Medulla oblongata (tissue), 1 donor: Measurements from ENCODE around the gene ANO9.
A peak's percentile ranks its signal among the peaks of the same experiment; 100 is the strongest.

ENCODE experiments used
- DNase-seq: peaks from one replicate; pipeline ENCODE4 v3.0.0-alpha.2; 2015; ENCODE audit errors: extremely low spot score

Gene ANO9

DNA sequence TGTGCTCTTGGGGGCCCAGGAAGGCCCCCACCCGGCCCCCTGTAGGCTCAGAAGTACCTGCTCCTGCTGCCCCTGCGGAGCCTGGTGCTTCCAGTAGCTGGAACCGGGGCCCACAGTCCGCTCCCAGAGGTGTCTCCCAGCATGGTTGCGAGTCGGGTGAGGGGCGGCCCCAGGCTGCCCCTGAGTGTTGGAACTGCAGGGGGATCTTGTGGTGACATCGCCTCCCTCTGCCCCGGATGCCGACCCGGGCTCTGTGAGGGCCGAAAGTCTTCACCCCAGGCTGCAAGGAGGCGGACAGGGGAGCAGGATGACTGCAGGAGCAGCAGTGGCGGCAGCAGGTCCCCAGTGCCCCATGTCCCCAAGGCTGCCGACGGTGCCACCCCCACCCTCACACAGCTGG is 57.3 kb downstream of the ANO9 start:
- DNase-seq = no peak

DNA sequence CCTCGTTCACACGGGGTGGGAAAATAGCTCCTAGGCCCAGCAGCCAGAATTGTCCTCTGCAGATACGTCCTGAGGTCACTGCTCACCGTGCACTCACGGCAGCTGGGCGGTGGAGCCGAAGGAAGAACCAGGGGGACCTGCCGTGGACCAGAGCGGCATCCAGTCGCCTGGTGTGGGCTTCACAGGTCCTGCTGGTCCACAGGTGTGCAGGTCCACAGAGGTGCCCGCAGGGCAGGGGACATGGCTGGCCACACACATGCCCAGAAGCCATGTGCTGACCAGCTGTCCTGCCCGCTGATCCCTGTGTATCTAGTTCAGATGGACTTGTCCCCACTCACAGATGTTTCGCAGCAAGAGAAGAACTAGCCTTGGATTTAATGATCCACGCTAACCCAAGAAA is 58.4 kb downstream of the ANO9 start:
- DNase-seq = no peak

DNA sequence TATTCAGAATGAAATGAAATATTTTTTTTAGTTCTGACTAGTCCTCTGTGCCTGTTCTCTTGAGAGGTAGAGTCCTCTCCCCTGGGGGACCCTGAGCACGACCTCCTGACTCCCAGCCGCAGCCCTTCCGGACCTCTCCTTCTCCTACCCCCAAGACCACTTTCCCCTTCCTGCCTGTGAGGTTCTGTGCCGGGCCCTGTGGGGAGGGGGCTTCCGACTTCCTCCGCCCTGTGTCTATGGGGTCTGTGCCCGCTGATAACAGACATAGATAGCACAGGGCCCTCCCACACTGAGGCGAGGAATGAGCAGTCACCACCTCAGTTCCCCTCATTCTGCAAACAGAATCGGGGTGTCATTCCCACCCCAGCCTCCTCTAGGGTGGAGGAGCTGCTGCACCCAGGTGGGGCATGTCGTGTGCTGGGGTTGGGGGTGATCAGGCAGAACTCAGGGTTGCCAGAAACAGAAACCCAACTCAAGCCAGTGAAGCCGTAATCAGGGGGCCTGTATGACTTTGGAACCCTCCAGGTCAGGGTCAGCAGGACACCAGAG is 59.7 kb downstream of the ANO9 start:
- no peak for DNase-seq

DNA sequence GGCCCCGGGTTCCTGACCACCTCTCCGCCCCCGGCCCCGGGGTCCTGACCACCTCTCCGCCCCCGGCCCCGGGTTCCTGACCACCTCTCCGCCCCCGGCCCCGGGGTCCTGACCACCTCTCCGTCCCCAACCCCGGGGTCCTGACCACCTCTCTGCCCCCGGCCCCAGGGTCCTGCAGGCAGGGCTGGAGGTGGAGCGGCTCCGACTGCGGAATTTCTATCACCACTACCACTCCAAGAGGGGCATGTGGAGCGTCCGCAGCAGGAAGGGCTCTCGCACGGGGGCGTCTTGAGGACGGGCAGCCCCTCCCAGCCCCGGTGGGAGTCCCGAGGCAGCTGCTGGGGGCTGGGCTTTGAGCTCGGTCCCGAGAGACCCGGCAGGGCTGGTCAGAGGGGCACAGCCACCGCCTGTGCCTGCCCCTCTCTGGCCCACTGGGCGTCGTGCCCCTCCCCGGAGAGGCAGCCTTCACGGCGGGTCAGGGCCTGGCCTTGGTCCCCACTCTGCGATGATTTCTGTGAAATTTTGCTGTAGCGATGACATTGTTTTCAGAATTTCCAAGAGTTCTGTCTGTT is 60.2 kb downstream of the ANO9 start:
- no peak for DNase-seq

DNA sequence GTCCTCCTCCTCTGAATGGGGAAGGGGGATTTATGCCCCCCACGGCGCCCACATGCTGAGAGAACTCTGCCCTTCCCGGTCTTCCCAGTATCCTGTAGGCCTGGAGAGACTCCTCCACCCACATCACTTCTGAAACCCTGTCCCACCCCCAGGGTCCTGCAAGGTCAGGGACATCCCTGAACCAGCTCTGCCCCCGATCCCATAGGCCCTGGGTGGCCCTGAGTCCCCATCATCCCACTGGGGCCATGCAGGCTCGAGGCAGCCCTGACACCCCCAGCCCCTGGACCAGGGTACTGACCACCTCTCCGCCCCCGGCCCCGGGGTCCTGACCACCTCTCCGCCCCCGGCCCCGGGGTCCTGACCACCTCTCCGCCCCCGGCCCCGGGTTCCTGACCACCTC is 60.8 kb downstream of the ANO9 start:
- no peak for DNase-seq

DNA sequence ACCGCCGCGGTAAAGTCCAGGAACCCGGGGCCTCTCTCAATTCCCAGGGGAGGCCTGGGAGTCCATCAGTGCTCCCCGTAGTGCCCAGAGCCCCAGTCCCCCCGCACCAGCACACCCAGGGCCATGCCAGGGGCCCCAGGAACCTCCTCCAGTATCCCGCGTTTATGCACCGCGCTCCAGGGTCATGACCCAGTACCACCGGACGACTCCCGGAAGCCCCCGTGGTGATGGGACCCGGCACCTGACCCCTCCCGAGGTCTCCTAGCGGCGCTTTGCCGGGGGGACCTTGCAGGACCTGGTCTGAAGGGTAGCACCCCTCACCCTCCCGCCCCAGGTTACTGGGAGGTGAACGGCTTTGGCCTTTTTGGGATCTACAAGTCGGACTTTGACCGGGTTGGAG is 61.3 kb downstream of the ANO9 start:
- no peak for DNase-seq

DNA sequence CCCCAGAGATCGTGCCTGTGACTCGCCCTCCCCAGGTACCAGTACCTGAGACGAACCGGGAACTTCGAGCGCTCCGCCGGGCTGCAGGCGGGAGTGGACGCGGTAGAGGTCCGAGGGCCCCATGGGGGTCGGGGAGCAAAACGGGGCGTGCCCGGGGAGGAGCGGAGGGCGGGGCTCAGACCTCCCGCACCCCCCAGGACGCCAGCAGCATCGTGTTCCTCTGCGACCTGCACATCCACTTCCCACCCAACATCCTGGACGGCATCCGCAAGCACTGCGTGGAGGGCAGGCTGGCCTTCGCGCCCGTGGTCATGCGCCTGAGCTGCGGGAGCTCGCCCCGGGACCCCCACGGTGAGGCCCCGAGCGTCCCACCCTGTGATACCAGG is 61.7 kb downstream of the ANO9 start:
- no peak for DNase-seq

DNA sequence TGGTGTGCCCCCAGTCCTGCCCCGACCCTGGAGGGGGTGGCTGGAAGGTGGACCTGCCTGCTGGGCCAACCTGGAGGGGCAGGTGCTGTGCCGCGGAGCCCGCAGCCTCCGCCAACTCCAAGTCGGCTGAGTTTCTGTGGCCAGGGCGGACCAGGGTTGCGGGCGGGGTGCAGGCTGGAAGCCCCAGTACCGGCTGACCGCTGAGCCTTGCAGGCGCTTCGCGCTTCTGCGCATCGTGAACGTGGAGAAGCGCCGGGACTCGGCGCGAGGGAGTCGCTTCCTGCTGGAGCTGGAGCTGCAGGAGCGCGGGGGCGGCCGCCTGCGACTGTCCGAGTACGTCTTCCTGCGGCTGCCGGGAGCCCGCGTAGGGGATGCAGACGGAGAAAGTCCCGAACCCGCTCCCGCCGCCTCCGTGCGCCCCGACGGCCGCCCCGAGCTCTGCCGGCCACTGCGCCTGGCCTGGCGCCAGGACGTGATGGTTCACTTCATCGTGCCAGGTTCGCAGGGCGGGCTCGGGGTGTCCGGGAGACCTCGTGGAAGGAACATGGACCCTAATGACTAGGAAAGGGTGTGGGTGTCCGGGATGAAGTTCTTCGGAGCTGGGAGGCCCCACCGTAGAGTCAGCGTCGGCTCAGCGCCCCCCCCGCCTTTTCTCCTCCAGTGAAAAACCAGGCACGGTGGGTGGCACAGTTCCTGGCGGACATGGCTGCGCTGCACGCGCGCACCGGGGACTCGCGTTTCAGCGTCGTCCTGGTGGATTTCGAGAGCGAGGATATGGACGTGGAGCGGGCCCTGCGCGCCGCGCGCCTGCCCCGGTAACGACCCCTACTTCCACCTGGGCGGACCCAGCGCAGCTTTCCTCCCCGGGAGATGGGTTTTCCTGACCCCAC is 62.4 kb downstream of the ANO9 start:
- DNase-seq = no peak

DNA sequence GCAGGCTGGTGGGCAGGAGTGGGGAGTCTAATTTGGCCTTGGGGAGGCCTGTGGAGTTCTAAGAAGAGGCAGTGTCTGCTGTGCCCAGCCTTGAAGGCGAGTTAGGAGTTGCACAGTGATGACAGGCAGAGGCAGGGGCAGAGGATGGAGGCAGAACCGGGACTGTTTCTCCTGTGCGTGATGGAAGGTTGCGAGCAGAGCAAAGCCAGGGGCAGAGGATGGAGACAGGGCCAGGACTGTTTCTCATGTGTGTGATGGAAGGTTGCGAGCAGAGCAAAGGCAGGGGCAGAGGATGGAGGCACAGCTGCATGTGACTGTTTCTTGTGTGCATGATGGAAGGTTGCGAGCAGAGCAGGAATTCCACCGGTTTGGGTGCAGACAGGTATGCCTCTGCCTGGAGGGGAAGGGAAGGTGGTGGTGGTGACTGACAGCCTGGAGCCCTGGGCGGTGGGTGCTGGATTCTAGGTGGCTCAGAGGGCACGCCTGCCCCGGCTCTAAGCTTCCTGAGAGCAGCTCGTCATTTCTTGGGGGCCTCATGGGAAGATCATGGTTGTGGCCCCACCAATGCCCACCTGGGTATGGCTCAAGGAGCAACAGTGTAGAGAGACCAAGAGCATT is 63.8 kb downstream of the ANO9 start:
- no peak for DNase-seq

DNA sequence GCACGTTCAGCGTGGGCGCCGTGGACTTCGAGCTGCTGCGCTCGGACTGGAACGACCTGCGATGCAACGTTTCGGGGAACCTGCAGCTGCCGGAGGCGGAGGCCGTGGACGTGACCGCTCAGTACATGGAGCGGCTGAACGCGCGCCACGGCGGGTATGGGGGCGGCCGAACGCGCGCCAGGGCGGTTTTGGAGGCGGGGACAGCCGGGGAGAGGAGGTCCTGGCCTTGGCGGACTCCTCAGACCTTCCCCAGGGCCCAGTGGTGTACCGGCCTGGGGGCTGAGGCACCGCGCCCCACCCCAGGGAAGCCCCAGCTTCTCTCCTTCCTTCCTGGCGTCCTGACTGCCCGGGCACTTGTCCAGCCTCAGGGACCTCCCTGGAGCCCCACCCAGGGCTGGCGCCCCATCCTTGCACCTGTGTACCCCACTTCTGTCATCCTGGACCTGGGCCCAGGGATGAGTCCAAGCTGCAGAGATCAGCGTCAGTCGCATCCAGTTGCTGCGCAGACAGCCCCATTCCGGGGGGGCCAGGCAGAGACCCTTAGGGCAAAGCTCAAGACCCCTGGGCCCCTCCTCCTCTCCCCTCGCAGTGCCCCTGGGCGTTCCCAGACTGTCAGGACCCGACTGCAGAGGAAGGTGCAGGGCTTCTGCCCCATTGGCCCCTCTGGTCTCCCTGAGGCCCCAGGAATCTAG is 64.5 kb downstream of the ANO9 start:
- DNase-seq = no peak

DNA sequence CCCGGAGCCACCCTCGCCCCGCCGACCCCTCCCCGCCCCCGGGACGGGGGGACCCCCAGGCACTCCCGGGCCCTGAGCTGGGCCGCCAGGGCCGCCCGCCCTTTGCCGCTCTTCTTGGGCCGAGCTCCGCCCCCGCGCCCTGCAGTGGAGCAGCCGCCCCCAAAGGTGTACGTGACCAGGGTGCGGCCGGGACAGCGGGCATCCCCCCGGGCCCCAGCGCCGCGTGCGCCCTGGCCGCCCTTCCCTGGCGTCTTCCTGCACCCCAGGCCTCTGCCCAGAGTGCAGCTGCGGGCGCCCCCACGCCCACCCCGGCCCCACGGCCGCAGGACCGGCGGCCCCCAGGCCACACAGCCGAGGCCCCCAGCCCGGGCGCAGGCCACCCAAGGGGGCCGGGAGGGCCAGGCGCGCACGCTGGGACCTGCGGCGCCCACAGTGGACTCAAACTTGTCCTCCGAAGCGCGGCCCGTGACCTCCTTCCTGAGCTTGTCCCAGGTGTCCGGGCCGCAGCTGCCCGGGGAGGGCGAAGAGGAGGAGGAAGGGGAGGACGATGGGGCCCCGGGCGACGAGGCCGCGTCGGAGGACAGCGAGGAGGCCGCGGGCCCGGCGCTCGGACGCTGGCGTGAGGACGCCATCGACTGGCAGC is 65.2 kb downstream of the ANO9 start:
- no peak for DNase-seq

DNA sequence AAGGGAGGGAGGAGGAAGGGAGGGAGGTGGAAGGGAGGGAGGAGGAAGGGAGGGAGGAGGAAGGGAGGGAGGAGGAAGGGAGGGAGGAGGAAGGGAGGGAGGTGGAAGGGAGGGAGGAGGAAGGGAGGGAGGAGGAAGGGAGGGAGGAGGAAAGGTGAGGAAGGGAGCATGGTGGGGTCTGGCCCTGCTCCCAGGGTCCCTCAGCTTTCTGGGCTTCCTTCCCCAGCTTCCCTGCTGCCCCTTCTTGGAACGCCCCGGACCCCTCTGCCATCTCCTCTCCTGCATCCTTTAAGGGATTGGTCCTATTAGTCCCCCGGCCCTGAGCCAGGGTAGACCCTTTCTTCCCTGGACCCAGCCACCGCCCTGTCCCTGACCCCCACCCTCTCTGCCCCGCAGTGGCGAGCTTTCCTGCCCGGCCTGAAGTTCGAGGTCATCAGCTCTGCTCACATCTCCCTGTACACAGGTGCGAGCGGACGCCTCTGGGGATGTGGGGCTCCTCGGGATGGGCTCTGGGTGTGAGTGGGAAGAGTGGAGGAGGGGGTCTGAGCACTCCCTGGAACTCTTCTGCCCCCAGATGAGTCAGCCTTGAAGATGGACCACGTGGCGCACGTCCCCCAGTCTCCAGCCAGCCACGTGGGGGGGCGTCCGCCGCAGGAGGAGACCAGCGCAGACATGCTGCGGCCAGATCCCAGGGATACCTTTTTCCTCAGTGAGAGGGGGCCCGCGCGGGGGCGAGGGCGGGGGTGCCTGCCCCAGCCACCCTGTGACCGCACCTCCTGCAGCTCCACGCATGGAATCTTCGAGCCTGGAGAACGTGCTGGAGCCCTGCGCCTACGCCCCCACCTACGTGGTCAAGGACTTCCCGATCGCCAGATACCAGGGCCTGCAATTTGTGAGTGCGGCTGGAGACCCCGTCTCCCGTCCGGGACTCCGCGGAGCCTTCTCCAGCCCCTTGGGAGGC is 66.5 kb downstream of the ANO9 start:
- DNase-seq = no peak

DNA sequence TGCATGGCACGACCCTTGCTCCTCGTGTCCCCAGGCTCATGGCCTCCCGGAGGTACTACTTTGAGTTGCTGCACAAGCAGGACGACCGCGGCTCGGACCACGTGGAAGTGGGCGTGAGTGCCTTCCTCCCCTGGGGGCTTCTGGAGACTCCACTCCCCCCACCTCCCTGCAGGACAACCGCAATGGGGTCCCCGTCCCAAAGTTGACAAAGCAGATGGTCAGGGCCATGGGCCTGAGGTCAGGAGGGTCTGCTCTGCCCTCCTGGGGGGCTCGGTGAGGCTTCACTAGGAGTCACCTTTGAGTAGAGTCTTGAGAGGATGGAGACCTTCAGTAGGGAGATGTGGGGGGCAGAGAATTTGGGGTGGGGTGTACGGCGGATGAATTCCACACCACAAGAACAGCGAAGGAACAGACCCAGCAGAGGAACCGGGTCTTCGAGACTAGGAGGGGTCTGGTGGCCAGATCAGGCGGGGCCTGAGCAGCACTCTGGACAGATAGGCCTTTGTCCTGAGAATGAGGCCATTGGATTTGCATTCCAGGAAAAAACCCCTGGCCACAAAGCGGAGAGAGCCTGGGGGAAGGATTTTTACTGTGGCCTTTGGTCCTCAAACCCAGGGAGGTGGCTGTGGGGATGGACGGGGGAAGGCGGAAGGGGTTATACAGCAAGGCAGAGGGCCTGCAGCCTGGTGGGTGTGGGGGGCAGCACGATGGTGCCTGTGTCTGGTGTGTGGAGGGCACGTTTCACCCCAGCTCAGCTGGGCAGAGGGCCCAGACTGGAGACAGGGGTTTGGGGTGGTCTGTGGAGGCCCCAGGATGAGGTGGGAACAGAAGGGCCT is 67.9 kb downstream of the ANO9 start:
- DNase-seq = peak; percentile 88

DNA sequence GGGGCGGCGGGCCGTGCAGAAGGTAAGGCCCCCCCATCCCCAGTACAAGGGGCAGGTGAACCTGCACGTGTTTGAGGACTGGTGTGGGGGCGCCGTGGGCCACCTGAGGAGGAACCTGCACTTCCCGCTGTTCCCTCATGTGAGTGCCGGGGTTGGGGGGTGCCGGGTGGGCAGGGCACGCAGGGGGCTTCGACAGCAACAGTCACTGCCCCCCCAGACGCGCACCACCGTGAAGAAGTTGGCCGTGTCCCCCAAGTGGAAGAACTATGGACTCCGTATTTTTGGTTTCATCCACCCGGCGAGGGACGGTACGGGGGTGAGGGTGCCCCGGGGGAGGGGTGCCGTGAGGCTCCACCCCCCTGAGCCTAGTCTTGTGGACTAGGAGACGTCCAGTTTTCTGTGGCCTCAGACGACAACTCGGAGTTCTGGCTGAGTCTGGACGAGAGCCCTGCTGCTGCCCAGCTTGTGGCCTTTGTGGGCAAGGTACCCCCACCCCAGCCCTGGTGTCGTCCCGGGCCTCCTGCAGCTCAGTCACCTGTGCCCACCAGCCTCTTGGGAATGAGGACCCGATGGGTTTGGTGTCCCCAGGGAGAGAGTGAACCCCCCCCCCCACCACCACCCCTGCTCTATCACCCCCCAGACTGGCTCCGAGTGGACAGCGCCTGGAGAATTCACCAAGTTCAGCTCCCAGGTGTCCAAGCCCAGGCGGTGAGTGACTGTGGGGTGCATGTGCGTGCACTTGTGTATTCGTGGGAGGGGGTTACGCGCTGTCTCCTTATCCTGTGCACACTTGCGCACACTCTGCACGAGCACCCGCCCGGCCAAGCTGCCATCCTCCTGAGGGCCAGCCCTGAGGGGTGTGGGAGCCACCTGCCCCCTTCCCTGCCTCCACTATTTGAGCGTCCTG is 68.7 kb downstream of the ANO9 start:
- DNase-seq = no peak

DNA sequence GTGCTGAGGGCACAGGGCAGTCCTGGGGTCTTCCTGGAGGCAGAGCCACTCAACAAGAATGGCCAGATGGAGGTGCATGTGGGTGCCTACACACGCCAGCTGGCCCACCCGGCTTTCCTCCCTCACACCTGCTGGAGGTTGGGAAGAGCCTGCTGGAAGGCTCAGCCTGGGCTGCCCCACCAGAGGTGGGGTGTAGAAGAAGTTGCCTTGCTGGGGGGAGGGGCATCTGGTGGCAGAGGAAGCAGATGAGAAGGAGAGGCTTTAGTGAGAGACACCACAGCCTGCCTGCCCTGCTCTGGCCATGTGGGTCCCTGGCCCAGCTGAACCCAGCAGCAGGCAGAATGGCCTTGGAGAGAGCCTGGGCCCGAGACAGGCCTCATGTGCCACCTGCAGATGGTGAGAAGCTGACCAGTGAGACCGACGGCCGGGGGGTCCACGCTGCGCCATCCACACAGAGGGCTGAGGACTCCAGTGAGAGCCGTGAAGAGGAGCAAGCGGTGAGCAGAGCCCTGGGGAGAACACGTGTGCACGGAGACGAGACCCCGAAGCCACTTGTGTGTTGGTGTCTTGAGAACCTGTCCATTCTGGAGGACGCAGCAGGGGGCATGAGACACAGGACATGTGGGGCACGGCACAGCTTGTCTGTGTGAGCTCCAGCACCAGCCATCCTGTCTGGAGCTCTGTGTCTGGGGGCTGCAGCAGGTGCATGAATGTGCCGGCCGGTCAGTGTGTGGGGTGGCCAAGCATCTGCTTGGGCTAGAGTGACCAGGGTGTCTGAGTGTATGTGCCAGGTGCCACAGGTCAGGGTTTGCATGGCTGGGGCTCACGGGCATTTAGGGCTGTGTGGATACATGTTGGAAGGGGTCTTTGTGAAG is 69.9 kb downstream of the ANO9 start:
- no peak for DNase-seq

DNA sequence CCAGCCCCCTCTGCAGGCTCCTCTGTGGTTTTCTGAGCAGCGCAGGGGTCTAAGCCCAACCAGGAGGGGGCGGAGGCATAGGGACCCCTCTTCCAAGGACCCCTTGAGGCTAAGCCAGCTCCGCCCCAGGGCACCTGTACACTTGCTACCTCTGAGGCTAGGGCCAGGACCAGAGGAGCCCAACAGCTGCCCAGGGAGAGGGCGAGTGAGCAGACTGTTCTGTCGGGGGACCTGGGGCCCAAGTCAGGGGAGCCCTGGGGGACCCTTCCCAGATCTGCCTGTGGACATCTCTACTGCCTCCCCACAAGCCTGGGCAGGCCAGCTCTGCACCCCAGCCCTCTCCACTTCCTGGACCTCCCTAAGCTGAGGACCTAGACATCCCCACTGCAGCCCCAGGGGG is 70.8 kb downstream of the ANO9 start:
- no peak for DNase-seq

DNA sequence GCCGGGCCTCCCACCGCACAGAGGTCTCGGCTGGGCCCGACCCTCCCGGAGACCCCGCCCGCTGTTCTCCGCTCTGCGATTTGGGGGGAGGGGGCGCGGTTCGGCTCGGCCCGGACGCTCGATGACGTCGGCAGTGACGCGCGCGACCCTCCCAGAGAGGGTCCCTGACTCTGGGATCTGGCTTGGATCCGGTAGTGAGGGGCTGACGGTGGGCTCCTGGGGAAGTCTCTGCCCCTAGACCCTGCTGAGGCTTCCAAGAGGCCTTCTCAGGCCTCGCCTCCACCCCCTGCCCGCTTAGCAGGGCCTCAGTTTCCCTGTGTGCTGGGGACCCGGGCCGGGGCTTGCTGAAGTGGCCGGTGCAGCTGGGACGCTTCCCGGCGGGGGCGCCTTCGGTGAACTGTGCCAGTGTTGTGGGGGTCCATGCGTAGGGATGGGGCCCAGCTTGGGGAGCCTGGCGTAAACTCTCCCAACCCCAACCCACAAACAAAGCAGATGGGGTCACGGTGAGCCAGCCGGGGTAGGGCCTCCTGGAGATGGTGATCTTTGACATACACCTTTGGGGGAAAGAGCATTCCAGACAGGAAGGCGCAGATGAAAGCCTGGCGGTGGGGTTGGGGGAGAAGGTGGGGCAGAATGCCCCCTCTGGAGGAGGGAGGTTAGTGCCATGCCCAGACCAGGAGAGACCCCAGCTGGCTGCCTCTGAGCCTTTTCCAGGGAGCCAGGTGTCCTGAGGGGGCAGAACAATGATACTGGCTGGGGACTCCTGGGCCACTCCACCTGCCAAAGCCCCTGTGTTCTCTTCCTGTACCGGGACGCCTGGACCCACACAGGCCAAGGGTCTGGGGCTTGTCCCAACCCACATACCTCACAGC is 71.5 kb downstream of the ANO9 start:
- DNase-seq = no peak
